ENCODE data around the gene PROM1.

DNA sequence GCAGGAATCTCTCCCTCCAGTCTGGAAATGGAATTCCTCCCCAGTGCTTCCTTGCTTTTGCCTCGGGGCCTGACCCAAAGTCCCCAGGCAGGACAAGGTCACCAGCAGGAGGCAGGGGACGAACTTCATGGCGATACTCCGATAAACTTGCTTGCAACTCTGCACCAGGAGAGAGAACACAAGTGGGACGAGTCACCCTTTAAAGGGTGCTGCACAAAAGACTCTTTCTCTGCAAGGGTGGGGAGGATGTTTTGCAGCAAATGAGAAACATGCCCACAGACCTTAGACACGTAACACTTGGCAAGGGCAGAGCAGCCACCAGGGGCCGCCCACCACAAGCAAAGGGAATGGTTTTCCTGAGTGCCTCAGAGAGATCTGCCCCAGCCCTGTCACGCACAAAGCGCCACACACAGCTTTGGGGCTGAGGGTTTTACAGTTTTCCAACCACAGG lies 120.8 kb downstream of the PROM1 start, which contains the start of gene FGFBP2:
- TF ChIP-seq POLR2B (IDR thresholded peaks at IDR 0.05; ENCODE audit: low read depth, partially characterized antibody), result no peak
- TF ChIP-seq LARP7 (IDR thresholded peaks at IDR 0.05), result no peak
- TF ChIP-seq, protein P1, sequence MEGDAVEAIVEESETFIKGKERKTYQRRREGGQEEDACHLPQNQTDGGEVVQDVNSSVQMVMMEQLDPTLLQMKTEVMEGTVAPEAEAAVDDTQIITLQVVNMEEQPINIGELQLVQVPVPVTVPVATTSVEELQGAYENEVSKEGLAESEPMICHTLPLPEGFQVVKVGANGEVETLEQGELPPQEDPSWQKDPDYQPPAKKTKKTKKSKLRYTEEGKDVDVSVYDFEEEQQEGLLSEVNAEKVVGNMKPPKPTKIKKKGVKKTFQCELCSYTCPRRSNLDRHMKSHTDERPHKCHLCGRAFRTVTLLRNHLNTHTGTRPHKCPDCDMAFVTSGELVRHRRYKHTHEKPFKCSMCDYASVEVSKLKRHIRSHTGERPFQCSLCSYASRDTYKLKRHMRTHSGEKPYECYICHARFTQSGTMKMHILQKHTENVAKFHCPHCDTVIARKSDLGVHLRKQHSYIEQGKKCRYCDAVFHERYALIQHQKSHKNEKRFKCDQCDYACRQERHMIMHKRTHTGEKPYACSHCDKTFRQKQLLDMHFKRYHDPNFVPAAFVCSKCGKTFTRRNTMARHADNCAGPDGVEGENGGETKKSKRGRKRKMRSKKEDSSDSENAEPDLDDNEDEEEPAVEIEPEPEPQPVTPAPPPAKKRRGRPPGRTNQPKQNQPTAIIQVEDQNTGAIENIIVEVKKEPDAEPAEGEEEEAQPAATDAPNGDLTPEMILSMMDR (IDR thresholded peaks at IDR 0.05 in 2 of 3, conservative IDR thresholded peaks at IDR 0.05 in 1 of 3; ENCODE audit: insufficient read depth in 2 of 3, low read depth in 1 of 3, low read length in 3 of 3), result peak; percentile 33 to 52 (median 35); a peak in 5 of 6 replicates
- TF ChIP-seq ZNF384 (IDR thresholded peaks at IDR 0.05; ENCODE audit: low read depth, low read length), result no peak
- TF ChIP-seq HNRNPUL1 (IDR thresholded peaks at IDR 0.05; ENCODE audit: low read length), result no peak
- TF ChIP-seq, protein P2, sequence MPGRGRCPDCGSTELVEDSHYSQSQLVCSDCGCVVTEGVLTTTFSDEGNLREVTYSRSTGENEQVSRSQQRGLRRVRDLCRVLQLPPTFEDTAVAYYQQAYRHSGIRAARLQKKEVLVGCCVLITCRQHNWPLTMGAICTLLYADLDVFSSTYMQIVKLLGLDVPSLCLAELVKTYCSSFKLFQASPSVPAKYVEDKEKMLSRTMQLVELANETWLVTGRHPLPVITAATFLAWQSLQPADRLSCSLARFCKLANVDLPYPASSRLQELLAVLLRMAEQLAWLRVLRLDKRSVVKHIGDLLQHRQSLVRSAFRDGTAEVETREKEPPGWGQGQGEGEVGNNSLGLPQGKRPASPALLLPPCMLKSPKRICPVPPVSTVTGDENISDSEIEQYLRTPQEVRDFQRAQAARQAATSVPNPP (IDR thresholded peaks at IDR 0.05; ENCODE audit: borderline replicate concordance, insufficient read depth, insufficient read length), result no peak
- TF ChIP-seq PHTF2 (CRISPR knock-in tag; IDR thresholded peaks at IDR 0.05), result no peak
- TF ChIP-seq NFATC3 (IDR thresholded peaks at IDR 0.05), result no peak
- TF ChIP-seq, protein P3, sequence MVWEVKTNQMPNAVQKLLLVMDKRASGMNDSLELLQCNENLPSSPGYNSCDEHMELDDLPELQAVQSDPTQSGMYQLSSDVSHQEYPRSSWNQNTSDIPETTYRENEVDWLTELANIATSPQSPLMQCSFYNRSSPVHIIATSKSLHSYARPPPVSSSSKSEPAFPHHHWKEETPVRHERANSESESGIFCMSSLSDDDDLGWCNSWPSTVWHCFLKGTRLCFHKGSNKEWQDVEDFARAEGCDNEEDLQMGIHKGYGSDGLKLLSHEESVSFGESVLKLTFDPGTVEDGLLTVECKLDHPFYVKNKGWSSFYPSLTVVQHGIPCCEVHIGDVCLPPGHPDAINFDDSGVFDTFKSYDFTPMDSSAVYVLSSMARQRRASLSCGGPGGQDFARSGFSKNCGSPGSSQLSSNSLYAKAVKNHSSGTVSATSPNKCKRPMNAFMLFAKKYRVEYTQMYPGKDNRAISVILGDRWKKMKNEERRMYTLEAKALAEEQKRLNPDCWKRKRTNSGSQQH (CRISPR knock-in tag; IDR thresholded peaks at IDR 0.05), result no peak
- TF ChIP-seq KDM1A (IDR thresholded peaks at IDR 0.05), result no peak
- TF ChIP-seq ZNF23 (CRISPR knock-in tag; IDR thresholded peaks at IDR 0.05), result no peak
- TF ChIP-seq MAFK (IDR thresholded peaks at IDR 0.05; ENCODE audit: low read length), result no peak
- no peak for TF ChIP-seq POLR2AphosphoS2 (IDR thresholded peaks at IDR 0.05; ENCODE audit: low read length)
- TF ChIP-seq MXI1 (IDR thresholded peaks at IDR 0.05; ENCODE audit: low read depth, low read length), result no peak

All from K562 (cell line).